GM12878 (cell line): ENCODE measurements around the gene FN1. TPM values are rescaled to one million over a fixed set of nuclear protein-coding genes. Genes with fewer than 3 reads are reported as not detected.

Source experiments
- ATAC-seq: fragments of 200-7000 bp; cut with Tn5 transposase; 3 replicates; pipeline ENCODE4 v1.9.1; 2020; ENCODE audit warnings: mild to moderate bottlenecking, moderate library complexity
- BruUV-seq: library from RNA; stranded (reverse); fragments of 400-500 nt; replicated peaks from 2 replicates; lab custom pipeline; 2021; lab: Mats Ljungman, UMichigan
- CTCF ChIA-PET: fragments of 300-600 bp; sonication (Branson Sonifier 250); formaldehyde crosslinking; extraction: SDS; loops from one replicate; lab custom pipeline; 2021; ENCODE audit warnings: inconsistent platforms; lab: Yijun Ruan, JAX
- POLR2A ChIA-PET: fragments of 350-600 bp; formaldehyde crosslinking; extraction: SDS; loops from one replicate; lab custom pipeline; 2021; ENCODE audit warnings: inconsistent platforms; lab: Charles Lee
- RAD21 ChIA-PET: fragments of 300-600 bp; sonication (Branson Sonifier 250); formaldehyde crosslinking; loops from one replicate; lab custom pipeline; 2023; ENCODE audit warnings: antibody characterized with exemption; ENCODE audit not compliant: unreplicated experiment; lab: Charles Lee
- SMC1A ChIA-PET: fragments of 300-600 bp; sonication (Branson Sonifier 250); formaldehyde crosslinking; loops from one replicate; lab custom pipeline; 2023; ENCODE audit not compliant: unreplicated experiment, uncharacterized antibody; lab: Charles Lee
- DNase-seq: peaks from one replicate; pipeline ENCODE4 v3.0.0-alpha.2; 2011; ENCODE audit warnings: low read depth, low spot score
- FAIRE-seq: peaks from 3 replicates; lab custom pipeline; 2011; peaks lifted over from hg19 to GRCh38; lab: Jason Lieb, UNC
- H2AFZ ChIP-seq: 2 replicates; pipeline ENCODE4 v1.6.0; 2011; ENCODE audit warnings: low read depth, low read length, control low read depth; ENCODE audit not compliant: control insufficient read depth
- H3K27ac ChIP-seq: 2 replicates; pipeline ENCODE4 v1.5.1; 2011; ENCODE audit warnings: control low read depth; ENCODE audit not compliant: control insufficient read depth, insufficient read depth
- H3K27me3 ChIP-seq, 2 experiments: replicated peaks in 1 of 2; 2 replicates each; pipeline versions ENCODE4 v1.6.0 to v1.6.1; 2011; ENCODE audit warnings: low read length in 1 of 2; ENCODE audit not compliant: control insufficient read depth in 2 of 2, insufficient read depth in 2 of 2
- H3K36me3 ChIP-seq, 2 experiments: 2 replicates each; pipeline ENCODE4 v1.5.1; 2011; ENCODE audit warnings: low read length in 1 of 2; ENCODE audit not compliant: control insufficient read depth in 2 of 2, insufficient read depth in 2 of 2
- H3K4me1 ChIP-seq: 2 replicates; pipeline ENCODE4 v1.6.1; 2011; ENCODE audit warnings: mild to moderate bottlenecking, low read length, moderate library complexity, mixed read lengths; ENCODE audit not compliant: control insufficient read depth, insufficient read depth
- H3K4me2 ChIP-seq: 2 replicates; pipeline ENCODE4 v1.6.0; 2011; ENCODE audit warnings: control low read depth; ENCODE audit not compliant: control insufficient read depth, insufficient read depth
- H3K4me3 ChIP-seq: fragments of 200-600 bp; sonication (generic); 2 replicates; pipeline ENCODE4 v1.5.1; 2016
- H3K79me2 ChIP-seq: 2 replicates; pipeline ENCODE4 v1.6.0; 2011; ENCODE audit warnings: low read length; ENCODE audit not compliant: control insufficient read depth, insufficient read depth
- H3K9ac ChIP-seq: 2 replicates; pipeline ENCODE4 v1.8.0; 2011; ENCODE audit warnings: low read length, control low read depth, mixed read lengths; ENCODE audit not compliant: control insufficient read depth, insufficient read depth
- H3K9me3 ChIP-seq: replicated peaks from 3 replicates; pipeline ENCODE4 v1.5.1; 2011; ENCODE audit warnings: mild to moderate bottlenecking, low read length; ENCODE audit not compliant: control insufficient read depth, insufficient read depth
- H4K20me1 ChIP-seq: 2 replicates; pipeline ENCODE4 v1.6.0; 2011; ENCODE audit not compliant: control insufficient read depth, insufficient read depth
- ATF2 ChIP-seq: IDR thresholded peaks from 2 replicates; pipeline ENCODE4 v1.6.1; 2012; ENCODE audit warnings: low read length, inconsistent platforms
- BRCA1 ChIP-seq: IDR thresholded peaks from 2 replicates; pipeline ENCODE4 v1.6.1; 2011; ENCODE audit warnings: low read depth, low read length, improper control_type of control experiment
- EZH2 ChIP-seq: IDR thresholded peaks from 2 replicates; pipeline ENCODE4 v1.6.1; 2012; ENCODE audit warnings: low read depth, mild to moderate bottlenecking, control low read depth, inconsistent platforms, low read length, borderline replicate concordance; ENCODE audit not compliant: control insufficient read depth
- GATAD2B ChIP-seq: fragments of 450-650 bp; conservative IDR thresholded peaks from 2 replicates; pipeline ENCODE4 v1.6.1; 2017; ENCODE audit warnings: low read depth, mild to moderate bottlenecking, moderate library complexity
- IKZF2 ChIP-seq, 2 experiments: fragments of 450-650 bp; IDR thresholded peaks; 2 replicates each; pipeline ENCODE4 v1.6.1; 2017; ENCODE audit warnings: mild to moderate bottlenecking in 2 of 2, moderate library complexity in 2 of 2
- KAT2A ChIP-seq: conservative IDR thresholded peaks from 2 replicates; pipeline ENCODE4 v1.6.1; 2011; ENCODE audit warnings: low read depth, low read length; ENCODE audit not compliant: control insufficient read depth
- NFYA ChIP-seq: IDR thresholded peaks from 2 replicates; pipeline ENCODE4 v1.6.1; 2011; ENCODE audit warnings: low read depth, mild to moderate bottlenecking, low read length, improper control_type of control experiment, borderline replicate concordance
- NR2C2 ChIP-seq: IDR thresholded peaks from 2 replicates; pipeline ENCODE4 v1.6.1; 2011; ENCODE audit warnings: borderline replicate concordance, low read depth; ENCODE audit not compliant: control insufficient read depth, insufficient read length
- NR2F1 ChIP-seq: fragments of 450-650 bp; conservative IDR thresholded peaks from 2 replicates; pipeline ENCODE4 v1.6.1; 2017; ENCODE audit warnings: mild to moderate bottlenecking
- POLR2AphosphoS2 ChIP-seq: IDR thresholded peaks from 2 replicates; pipeline ENCODE4 v1.6.1; 2011; ENCODE audit warnings: low read depth, mild to moderate bottlenecking, low read length, improper control_type of control experiment, moderate library complexity
- RBBP5 ChIP-seq: fragments of 200-600 bp; sonication (generic); conservative IDR thresholded peaks from 2 replicates; pipeline ENCODE4 v1.6.1; 2016
- SMAD1 ChIP-seq: fragments of 450-650 bp; IDR thresholded peaks from 2 replicates; pipeline ENCODE4 v1.6.1; 2018; ENCODE audit warnings: mild to moderate bottlenecking, low read depth; ENCODE audit not compliant: partially characterized antibody
- SMARCA5 ChIP-seq: fragments of 450-650 bp; IDR thresholded peaks from 2 replicates; pipeline ENCODE4 v1.6.1; 2017; ENCODE audit warnings: mild to moderate bottlenecking
- SPI1 ChIP-seq: IDR thresholded peaks from 2 replicates; pipeline ENCODE4 v1.6.1; 2011; ENCODE audit warnings: low read depth, mild to moderate bottlenecking, low read length, moderate library complexity, borderline replicate concordance; ENCODE audit not compliant: insufficient read depth
- SRF ChIP-seq, 2 experiments: IDR thresholded peaks; 2 replicates each; pipeline ENCODE4 v1.6.1; 2011; ENCODE audit warnings: low read depth in 2 of 2, low read length in 2 of 2, mild to moderate bottlenecking in 1 of 2, moderate library complexity in 1 of 2
- TAF1 ChIP-seq: IDR thresholded peaks from 2 replicates; pipeline ENCODE4 v1.6.1; 2011; ENCODE audit warnings: mild to moderate bottlenecking, low read depth, low read length, borderline replicate concordance
- TARDBP ChIP-seq: IDR thresholded peaks from 2 replicates; pipeline ENCODE4 v1.6.1; 2016; ENCODE audit warnings: borderline replicate concordance
- TCF7 ChIP-seq: IDR thresholded peaks from 2 replicates; pipeline ENCODE4 v1.6.1; 2014; ENCODE audit warnings: antibody characterized with exemption, borderline replicate concordance
- ZZZ3 ChIP-seq: IDR thresholded peaks from 2 replicates; pipeline ENCODE4 v1.6.1; 2011; ENCODE audit warnings: low read depth; ENCODE audit not compliant: control insufficient read depth, insufficient read length
- WGBS: methylation state at CpG from one replicate; pipeline ENCODE4 v1.1.6; 2016; ENCODE audit warnings: low lambda C conversion rate; ENCODE audit not compliant: insufficient replicate concordance, insufficient coverage; ENCODE audit errors: missing lambda C conversion rate; 5-methylcytosine and 5-hydroxymethylcytosine counted together
- in situ Hi-C: fragments of 300-500 bp; cut with MboI; formaldehyde crosslinking; loops from 9 replicates; pipeline ENCODE4 v1.14.3; 2018; ENCODE audit warnings: mixed read lengths
- intact Hi-C: fragments of 100-400 bp; cut with micrococcal nuclease; formaldehyde crosslinking; loops from one replicate; pipeline ENCODE4 v1.14.2; 2022; ENCODE audit not compliant: unreplicated experiment
- polyA plus RNA-seq, 11 experiments: library from polyadenylated mRNA; depleted of rRNA in 4 of 11; unstranded in 6 of 11; stranded (reverse) in 5 of 11; fragments of >200 nt; fragmentation: Nextera tagmentation in 4 of 11; fragmentation: Illumina TruSeq in 1 of 11; extraction: Ambion mirVana in 4 of 11; extraction: Trizol in 1 of 11; gene quantifications; 1 replicate in 1 of 11; 2 replicates in 10 of 11; pipeline versions ENCODE4 v1.2.1 to v1.2.3, GENCODE V29; 2011 to 2016; ENCODE audit warnings: inconsistent platforms in 2 of 11, missing spikeins in 2 of 11, low read depth in 1 of 11
- total RNA-seq, 4 experiments: library from RNA; depleted of rRNA in 3 of 4; stranded (reverse); fragments of >200 nt in 3 of 4; fragmentation: Illumina TruSeq in 1 of 4; extraction: Trizol in 1 of 4; gene quantifications; 2 replicates each; pipeline versions ENCODE4 v1.2.1 to v1.2.3, GENCODE V29; 2013 to 2021

FN1 gene
- total and polyA plus RNA-seq, 10 of the 15 experiments (the other 5 are each of a cell fraction or from before 2014, with no cell fraction given): 0.60 to 9.4 (median 1.5) TPM

DNA sequence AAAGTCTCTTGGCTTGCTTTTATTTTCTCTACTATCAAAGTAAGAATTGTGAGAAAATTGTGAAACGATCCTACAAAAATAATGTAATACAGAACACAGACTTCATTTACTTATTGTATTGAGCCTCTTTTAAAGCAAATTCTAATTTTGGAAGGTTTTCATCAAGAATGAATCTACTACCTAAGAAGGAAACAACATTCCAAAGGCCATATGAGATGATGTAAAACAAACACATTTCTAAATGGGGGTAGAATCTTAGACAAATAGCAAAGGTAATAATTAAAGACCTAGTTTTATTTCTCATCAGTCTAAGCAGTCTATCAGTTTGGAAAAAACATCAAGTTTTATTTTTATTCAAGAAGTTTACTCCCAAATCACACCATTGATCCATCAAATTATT, 20.6 kb downstream of the FN1 start:
- ChIA-PET POLR2A (no interaction called here), SMC1A (interaction anchor here (2.0 to 2.4 kb wide), 2 partner anchors 10 to 18 kb away, joined by 7 to 8 read pairs; no protein-coding TSS in a partner anchor), CTCF (interaction anchor here (1.4 kb wide), 1 partner anchor 22 kb away, joined by 4 read pairs; no protein-coding TSS in a partner anchor), RAD21 (interaction anchor here (1.2 kb wide), 1 partner anchor 18 kb away, joined by 3 read pairs; no protein-coding TSS in a partner anchor)
- Histone ChIP-seq H3K9ac (no peak overlapping the region), H2AFZ (no peak overlapping the region), H3K27me3 (no peaks in the 10 kb centered on the region), H4K20me1 (no peaks in the 10 kb centered on the region), H3K4me2 (no peak overlapping the region), H3K9me3 (no peaks in the 10 kb centered on the region), H3K27ac (no peak overlapping the region), H3K36me3 (no peaks in the 10 kb centered on the region), H3K4me3 (no peak overlapping the region), H3K79me2 (no peaks in the 10 kb centered on the region), H3K4me1 (no peaks in the 10 kb centered on the region)
- 65% methylated on average over 1 of the region's 1 CpG for WGBS
- DNase-seq (no peak), FAIRE-seq (no peak), ATAC-seq (no peak)
- TF ChIP-seq ZZZ3 (no peak), SRF (IDR thresholded peaks at IDR 0.05; ENCODE audit: low read depth in 2 of 2, low read length in 2 of 2) (no peak), NR2F1 (no peak)
- BruUV-seq: no TSS peak
- intact Hi-C loops (no loop called here), in situ Hi-C loops (no loop called here)

DNA sequence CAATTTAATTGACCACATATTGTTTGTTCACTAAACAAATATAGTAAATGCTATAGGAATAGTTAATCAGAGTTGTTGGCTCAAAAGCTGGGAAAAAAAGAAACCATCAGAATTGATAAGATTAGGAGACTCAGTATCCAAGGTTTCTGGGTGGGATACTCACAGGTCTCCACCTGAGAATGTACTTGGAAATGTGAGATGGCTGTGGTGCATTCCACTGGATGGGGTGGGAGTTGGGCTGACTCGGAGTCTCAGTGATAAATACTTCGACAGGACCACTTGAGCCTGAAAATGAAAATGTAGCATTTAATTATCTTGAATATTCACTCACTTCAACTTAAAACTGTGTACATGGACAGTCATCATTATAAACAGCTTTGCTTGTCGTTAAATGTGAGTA, 21.2 kb downstream of the FN1 start:
- ChIA-PET POLR2A (no interaction called here), RAD21 (no interaction called here)
- H3K4me3 ChIP-seq: no peak overlapping the region
- H3K9me3 ChIP-seq: no peaks in the 10 kb centered on the region
- no peak overlapping the region for H3K9ac ChIP-seq
- no peaks in the 10 kb centered on the region for H3K79me2 ChIP-seq
- no peak overlapping the region for H3K27ac ChIP-seq
- FAIRE-seq (no peak), ATAC-seq (no peak)
- H2AFZ ChIP-seq: no peak overlapping the region
- no peak overlapping the region for H3K4me2 ChIP-seq
- TF ChIP-seq NFYA (no peak), TAF1 (no peak), BRCA1 (no peak), SMAD1 (no peak), GATAD2B (no peak), IKZF2 (IDR thresholded peaks at IDR 0.05) (no peak), SMARCA5 (no peak), KAT2A (no peak), RBBP5 (no peak), TARDBP (no peak), EZH2 (no peak), ATF2 (no peak), POLR2AphosphoS2 (no peak), NR2C2 (no peak), TCF7 (no peak), SPI1 (no peak)
- TF ChIP-seq, all 136 proteins: peak for 0
- in situ Hi-C loops (no loop called here), intact Hi-C loops (no loop called here)
- H3K36me3 ChIP-seq: no peaks in the 10 kb centered on the region
- no peaks in the 10 kb centered on the region for H3K27me3 ChIP-seq
- ChIA-PET CTCF (no interaction called here), SMC1A (interaction anchor here (1.3 to 2.4 kb wide), 4 partner anchors 9 to 18 kb away, joined by 3 to 8 read pairs (median 6); no protein-coding TSS in a partner anchor)
- WGBS: 16% methylated on average over 3 of the region's 3 CpGs
- DNase-seq: no peak
- no TSS peak for BruUV-seq
- no peaks in the 10 kb centered on the region for H4K20me1 ChIP-seq
- H3K4me1 ChIP-seq: no peaks in the 10 kb centered on the region
